ENCODE data around the gene TYMS.

Gene TYMS

GRCh38 chr18:649341-649740 lies 8.1 kb upstream of the TYMS start:
- DNase-seq = no peak

- DNase-seq = no peak
These were observed 7.0 kb upstream of the TYMS start for GRCh38 chr18:650428-650858.

- DNase-seq = no peak
These were observed 5.3 kb upstream of the TYMS start for GRCh38 chr18:652131-652530.

- no peak for DNase-seq
These were observed 3.9 kb upstream of the TYMS start for GRCh38 chr18:653512-653911.

GRCh38 chr18:654601-655000 lies 2.9 kb upstream of the TYMS start:
- DNase-seq = no peak

GRCh38 chr18:655445-655844 lies 2.0 kb upstream of the TYMS start:
- DNase-seq = no peak

GRCh38 chr18:658001-658946 lies 821 bp downstream of the TYMS start:
- peak; percentile 65 to 70 for DNase-seq

GRCh38 chr18:658947-659533 lies 1.6 kb downstream of the TYMS start:
- DNase-seq = no peak

- DNase-seq = no peak
These were observed 2.1 kb downstream of the TYMS start for GRCh38 chr18:659597-659996.

- no peak for DNase-seq
These were observed 4.7 kb downstream of the TYMS start for GRCh38 chr18:662197-662596.

- no peak for DNase-seq
These were observed 8.7 kb downstream of the TYMS start for GRCh38 chr18:666177-666576.

GRCh38 chr18:666628-667027 lies 9.2 kb downstream of the TYMS start:
- DNase-seq = no peak

GRCh38 chr18:668260-668659 lies 10.8 kb downstream of the TYMS start:
- no peak for DNase-seq

- no peak for DNase-seq
These were observed 11.6 kb downstream of the TYMS start for GRCh38 chr18:669077-669476.

GRCh38 chr18:670522-670921 lies 13.1 kb downstream of the TYMS start:
- DNase-seq = no peak

GRCh38 chr18:671405-671804 lies 14.0 kb downstream of the TYMS start:
- no peak for DNase-seq

GRCh38 chr18:673317-673716 lies 15.9 kb downstream of the TYMS start:
- no peak for DNase-seq

- DNase-seq = no peak
These were observed 16.3 kb downstream of the TYMS start for GRCh38 chr18:673769-674168.

GRCh38 chr18:675307-675706 lies 17.9 kb downstream of the TYMS start:
- DNase-seq = no peak

GRCh38 chr18:676069-676468 lies 18.6 kb downstream of the TYMS start:
- DNase-seq = no peak

- no peak for DNase-seq
These were observed 19.3 kb downstream of the TYMS start for GRCh38 chr18:676736-677135.

- no peak for DNase-seq
These were observed 19.7 kb downstream of the TYMS start for GRCh38 chr18:677145-677544.

GRCh38 chr18:677951-678381 lies 20.5 kb downstream of the TYMS start:
- DNase-seq = no peak

- DNase-seq = no peak
These were observed 21.2 kb downstream of the TYMS start for GRCh38 chr18:678482-679182.

Data from stimulated activated CD4-positive, alpha-beta T cell treated with anti-CD3 and anti-CD28 coated beads, Interleukin-2, amount 100 ng/mL, for 48 hours (primary cell).